HEK293 (cell line): Measurements from ENCODE around the gene PHYHD1.

Experiments
- GFI1B ChIP-seq: fragments of 450-650 bp; formaldehyde crosslinking; IDR thresholded peaks from 2 replicates; pipeline ENCODE4 v1.5.1; 2016; ENCODE audit warnings: missing biosample characterization, missing genetic modification characterization
- GLI4 ChIP-seq: fragments of 450-650 bp; formaldehyde crosslinking; IDR thresholded peaks from 2 replicates; pipeline ENCODE4 v1.5.1; 2016; ENCODE audit warnings: missing biosample characterization, missing genetic modification characterization
- HOXC10 ChIP-seq: sonication (generic); formaldehyde crosslinking; IDR thresholded peaks from 2 replicates; pipeline ENCODE4 v1.8.1; 2023; ENCODE audit warnings: mild to moderate bottlenecking, missing genetic modification reagents
- KLF1 ChIP-seq: fragments of 450-650 bp; formaldehyde crosslinking; IDR thresholded peaks from 2 replicates; pipeline ENCODE4 v1.5.1; 2016; ENCODE audit warnings: missing biosample characterization, missing genetic modification characterization
- KLF10 ChIP-seq: fragments of 450-650 bp; IDR thresholded peaks from 2 replicates; pipeline ENCODE4 v1.5.1; 2018; ENCODE audit warnings: missing biosample characterization, mild to moderate bottlenecking, missing genetic modification characterization
- KLF7 ChIP-seq: fragments of 450-650 bp; formaldehyde crosslinking; IDR thresholded peaks from 2 replicates; pipeline ENCODE4 v1.5.1; 2016; ENCODE audit warnings: missing biosample characterization, missing genetic modification characterization, borderline replicate concordance
- PRDM6 ChIP-seq: fragments of 450-650 bp; formaldehyde crosslinking; IDR thresholded peaks from 2 replicates; pipeline ENCODE4 v1.5.1; 2017; ENCODE audit warnings: missing biosample characterization, missing genetic modification characterization
- SP3 ChIP-seq: fragments of 450-650 bp; formaldehyde crosslinking; IDR thresholded peaks from 2 replicates; pipeline ENCODE4 v1.5.1; 2016; ENCODE audit warnings: missing biosample characterization, missing genetic modification characterization
- ZBTB6 ChIP-seq: fragments of 450-650 bp; formaldehyde crosslinking; IDR thresholded peaks from 2 replicates; pipeline ENCODE4 v1.5.1; 2017; ENCODE audit warnings: missing biosample characterization, missing genetic modification characterization
- ZFP3 ChIP-seq: fragments of 450-650 bp; formaldehyde crosslinking; IDR thresholded peaks from 2 replicates; pipeline ENCODE4 v1.5.1; 2016; ENCODE audit warnings: low read depth, missing biosample characterization, missing genetic modification characterization
- ZNF114 ChIP-seq: fragments of 450-650 bp; formaldehyde crosslinking; IDR thresholded peaks from 2 replicates; pipeline ENCODE4 v1.5.0; 2017; ENCODE audit warnings: missing biosample characterization, missing genetic modification characterization
- ZNF121 ChIP-seq: fragments of 450-650 bp; formaldehyde crosslinking; IDR thresholded peaks from 2 replicates; pipeline ENCODE4 v1.5.1; 2016; ENCODE audit warnings: missing biosample characterization, missing genetic modification characterization
- ZNF175 ChIP-seq: fragments of 450-650 bp; formaldehyde crosslinking; IDR thresholded peaks from 2 replicates; pipeline ENCODE4 v1.5.1; 2016; ENCODE audit warnings: missing biosample characterization, missing genetic modification characterization
- ZNF19 ChIP-seq: fragments of 450-650 bp; formaldehyde crosslinking; IDR thresholded peaks from 2 replicates; pipeline ENCODE4; 2016; ENCODE audit warnings: missing biosample characterization, missing genetic modification characterization, low read depth
- ZNF223 ChIP-seq: fragments of 450-650 bp; formaldehyde crosslinking; IDR thresholded peaks from 2 replicates; pipeline ENCODE4 v1.5.1; 2016; ENCODE audit warnings: missing biosample characterization, missing genetic modification characterization
- ZNF239 ChIP-seq: fragments of 450-650 bp; formaldehyde crosslinking; IDR thresholded peaks from 2 replicates; pipeline ENCODE4 v1.5.1; 2016; ENCODE audit warnings: missing biosample characterization, missing genetic modification characterization
- ZNF24 ChIP-seq: fragments of 450-650 bp; formaldehyde crosslinking; IDR thresholded peaks from 2 replicates; pipeline ENCODE4 v1.5.1; 2016; ENCODE audit warnings: missing biosample characterization, missing genetic modification characterization
- ZNF266 ChIP-seq: fragments of 450-650 bp; formaldehyde crosslinking; IDR thresholded peaks from 2 replicates; pipeline ENCODE4 v1.5.1; 2016; ENCODE audit warnings: missing biosample characterization, missing genetic modification characterization, low read depth
- ZNF324 ChIP-seq: fragments of 450-650 bp; formaldehyde crosslinking; IDR thresholded peaks from 2 replicates; pipeline ENCODE4 v1.5.1; 2016; ENCODE audit warnings: missing biosample characterization, missing genetic modification characterization
- ZNF335 ChIP-seq: fragments of 450-650 bp; formaldehyde crosslinking; conservative IDR thresholded peaks from 2 replicates; pipeline ENCODE4 v1.5.1; 2016; ENCODE audit warnings: missing biosample characterization, missing genetic modification characterization
- ZNF350 ChIP-seq: fragments of 450-650 bp; formaldehyde crosslinking; IDR thresholded peaks from 2 replicates; pipeline ENCODE4 v1.5.0; 2017; ENCODE audit warnings: missing biosample characterization, mild to moderate bottlenecking, missing genetic modification characterization
- ZNF704 ChIP-seq: fragments of 450-650 bp; formaldehyde crosslinking; IDR thresholded peaks from 2 replicates; pipeline ENCODE4 v1.5.1; 2016; ENCODE audit warnings: missing biosample characterization, missing genetic modification characterization
- ZNF785 ChIP-seq: fragments of 450-650 bp; formaldehyde crosslinking; IDR thresholded peaks from 2 replicates; pipeline ENCODE4 v1.5.1; 2016; ENCODE audit warnings: missing biosample characterization, missing genetic modification characterization
- TF ChIP-seq, protein P1 (sequence below): fragments of 450-650 bp; formaldehyde crosslinking; IDR thresholded peaks from 2 replicates; pipeline ENCODE4; 2016; ENCODE audit warnings: missing biosample characterization, missing genetic modification characterization
- TF ChIP-seq, protein P2 (sequence below): fragments of 450-650 bp; formaldehyde crosslinking; conservative IDR thresholded peaks from 2 replicates; pipeline ENCODE4 v1.5.1; 2016; ENCODE audit warnings: low read depth, missing biosample characterization, missing genetic modification characterization
- TF ChIP-seq, protein P3 (sequence below): fragments of 450-650 bp; formaldehyde crosslinking; IDR thresholded peaks from 2 replicates; pipeline ENCODE4 v1.5.1; 2016; ENCODE audit warnings: missing biosample characterization, missing genetic modification characterization

Gene PHYHD1

DNA sequence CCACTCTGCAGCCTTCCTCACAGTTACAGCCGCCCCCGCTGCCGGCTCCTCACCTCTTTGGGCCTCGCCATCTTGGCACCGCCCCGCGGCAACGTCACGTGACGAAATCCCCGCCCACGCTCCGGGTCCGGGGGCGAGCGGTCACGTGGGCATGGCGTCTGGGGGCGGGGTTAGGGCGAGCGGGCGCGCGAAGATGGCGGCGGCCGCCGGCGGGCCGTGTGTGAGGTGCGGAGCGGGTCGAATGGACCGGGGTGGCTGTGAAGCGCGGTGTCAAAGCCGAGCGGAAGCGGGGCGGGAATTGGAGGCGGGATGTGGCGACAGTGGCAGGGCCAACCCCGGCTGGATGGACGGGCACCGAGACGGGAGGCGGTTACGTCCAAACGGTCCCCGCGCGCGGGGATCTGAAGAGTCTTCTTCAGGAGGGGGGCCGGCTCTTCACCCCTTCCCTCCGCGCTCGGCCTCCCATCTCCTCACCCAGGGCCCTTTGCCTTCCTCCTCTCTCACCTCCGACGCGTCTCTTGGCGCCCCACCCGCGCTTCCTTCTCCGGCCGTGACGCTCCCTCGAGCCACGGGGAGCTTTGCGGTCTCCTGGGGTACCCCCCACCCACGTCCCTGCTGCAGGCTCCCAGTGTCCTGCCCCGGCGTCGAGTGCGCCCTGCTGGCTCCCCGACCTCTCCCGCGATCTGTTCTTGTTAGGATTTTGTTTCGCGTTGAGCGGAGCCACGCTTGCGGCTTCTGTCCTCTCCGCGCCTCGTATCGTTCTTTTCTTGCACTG is 26.9 kb downstream of the PHYHD1 start, which contains the start of the genes DOLK and NUP188 (continued):
- peak; percentile 78 for TF ChIP-seq GLI4 (tag by site-specific recombination)
- TF ChIP-seq ZNF350 (tag by site-specific recombination): no peak
- TF ChIP-seq HOXC10 (CRISPR knock-in tag): no peak
- TF ChIP-seq SP3: peak; percentile 96
- TF ChIP-seq, protein P1, sequence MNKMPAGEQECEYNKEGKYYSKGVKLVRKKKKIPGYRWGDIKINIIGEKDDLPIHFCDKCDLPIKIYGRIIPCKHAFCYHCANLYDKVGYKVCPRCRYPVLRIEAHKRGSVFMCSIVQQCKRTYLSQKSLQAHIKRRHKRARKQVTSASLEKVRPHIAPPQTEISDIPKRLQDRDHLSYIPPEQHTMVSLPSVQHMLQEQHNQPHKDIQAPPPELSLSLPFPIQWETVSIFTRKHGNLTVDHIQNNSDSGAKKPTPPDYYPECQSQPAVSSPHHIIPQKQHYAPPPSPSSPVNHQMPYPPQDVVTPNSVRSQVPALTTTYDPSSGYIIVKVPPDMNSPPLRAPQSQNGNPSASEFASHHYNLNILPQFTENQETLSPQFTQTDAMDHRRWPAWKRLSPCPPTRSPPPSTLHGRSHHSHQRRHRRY (tag by site-specific recombination): no peak
- peak; percentile 85 for TF ChIP-seq ZNF785 (tag by site-specific recombination)
- no peak for TF ChIP-seq ZNF19 (tag by site-specific recombination)
- TF ChIP-seq, protein P2, sequence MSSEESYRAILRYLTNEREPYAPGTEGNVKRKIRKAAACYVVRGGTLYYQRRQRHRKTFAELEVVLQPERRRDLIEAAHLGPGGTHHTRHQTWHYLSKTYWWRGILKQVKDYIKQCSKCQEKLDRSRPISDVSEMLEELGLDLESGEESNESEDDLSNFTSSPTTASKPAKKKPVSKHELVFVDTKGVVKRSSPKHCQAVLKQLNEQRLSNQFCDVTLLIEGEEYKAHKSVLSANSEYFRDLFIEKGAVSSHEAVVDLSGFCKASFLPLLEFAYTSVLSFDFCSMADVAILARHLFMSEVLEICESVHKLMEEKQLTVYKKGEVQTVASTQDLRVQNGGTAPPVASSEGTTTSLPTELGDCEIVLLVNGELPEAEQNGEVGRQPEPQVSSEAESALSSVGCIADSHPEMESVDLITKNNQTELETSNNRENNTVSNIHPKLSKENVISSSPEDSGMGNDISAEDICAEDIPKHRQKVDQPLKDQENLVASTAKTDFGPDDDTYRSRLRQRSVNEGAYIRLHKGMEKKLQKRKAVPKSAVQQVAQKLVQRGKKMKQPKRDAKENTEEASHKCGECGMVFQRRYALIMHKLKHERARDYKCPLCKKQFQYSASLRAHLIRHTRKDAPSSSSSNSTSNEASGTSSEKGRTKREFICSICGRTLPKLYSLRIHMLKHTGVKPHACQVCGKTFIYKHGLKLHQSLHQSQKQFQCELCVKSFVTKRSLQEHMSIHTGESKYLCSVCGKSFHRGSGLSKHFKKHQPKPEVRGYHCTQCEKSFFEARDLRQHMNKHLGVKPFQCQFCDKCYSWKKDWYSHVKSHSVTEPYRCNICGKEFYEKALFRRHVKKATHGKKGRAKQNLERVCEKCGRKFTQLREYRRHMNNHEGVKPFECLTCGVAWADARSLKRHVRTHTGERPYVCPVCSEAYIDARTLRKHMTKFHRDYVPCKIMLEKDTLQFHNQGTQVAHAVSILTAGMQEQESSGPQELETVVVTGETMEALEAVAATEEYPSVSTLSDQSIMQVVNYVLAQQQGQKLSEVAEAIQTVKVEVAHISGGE (tag by site-specific recombination): peak; percentile 37; the same call in 1 of the 2 replicates
- no peak for TF ChIP-seq ZNF266 (tag by site-specific recombination)
- TF ChIP-seq, protein P3, sequence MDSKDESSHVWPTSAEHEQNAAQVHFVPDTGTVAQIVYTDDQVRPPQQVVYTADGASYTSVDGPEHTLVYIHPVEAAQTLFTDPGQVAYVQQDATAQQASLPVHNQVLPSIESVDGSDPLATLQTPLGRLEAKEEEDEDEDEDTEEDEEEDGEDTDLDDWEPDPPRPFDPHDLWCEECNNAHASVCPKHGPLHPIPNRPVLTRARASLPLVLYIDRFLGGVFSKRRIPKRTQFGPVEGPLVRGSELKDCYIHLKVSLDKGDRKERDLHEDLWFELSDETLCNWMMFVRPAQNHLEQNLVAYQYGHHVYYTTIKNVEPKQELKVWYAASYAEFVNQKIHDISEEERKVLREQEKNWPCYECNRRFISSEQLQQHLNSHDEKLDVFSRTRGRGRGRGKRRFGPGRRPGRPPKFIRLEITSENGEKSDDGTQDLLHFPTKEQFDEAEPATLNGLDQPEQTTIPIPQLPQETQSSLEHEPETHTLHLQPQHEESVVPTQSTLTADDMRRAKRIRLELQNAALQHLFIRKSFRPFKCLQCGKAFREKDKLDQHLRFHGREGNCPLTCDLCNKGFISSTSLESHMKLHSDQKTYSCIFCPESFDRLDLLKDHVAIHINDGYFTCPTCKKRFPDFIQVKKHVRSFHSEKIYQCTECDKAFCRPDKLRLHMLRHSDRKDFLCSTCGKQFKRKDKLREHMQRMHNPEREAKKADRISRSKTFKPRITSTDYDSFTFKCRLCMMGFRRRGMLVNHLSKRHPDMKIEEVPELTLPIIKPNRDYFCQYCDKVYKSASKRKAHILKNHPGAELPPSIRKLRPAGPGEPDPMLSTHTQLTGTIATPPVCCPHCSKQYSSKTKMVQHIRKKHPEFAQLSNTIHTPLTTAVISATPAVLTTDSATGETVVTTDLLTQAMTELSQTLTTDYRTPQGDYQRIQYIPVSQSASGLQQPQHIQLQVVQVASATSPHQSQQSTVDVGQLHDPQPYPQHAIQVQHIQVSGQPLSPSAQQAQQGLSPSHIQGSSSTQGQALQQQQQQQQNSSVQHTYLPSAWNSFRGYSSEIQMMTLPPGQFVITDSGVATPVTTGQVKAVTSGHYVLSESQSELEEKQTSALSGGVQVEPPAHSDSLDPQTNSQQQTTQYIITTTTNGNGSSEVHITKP (tag by site-specific recombination): peak; percentile 92
- TF ChIP-seq ZNF704 (tag by site-specific recombination): peak; percentile 82; the same call in 1 of the 2 replicates
- TF ChIP-seq KLF1: peak; percentile 82
- TF ChIP-seq ZBTB6: peak; percentile 59; the same call in 1 of the 2 replicates
- no peak for TF ChIP-seq ZNF114 (tag by site-specific recombination)
- TF ChIP-seq ZNF335 (tag by site-specific recombination): peak; percentile 78
- no peak for TF ChIP-seq GFI1B (tag by site-specific recombination)
- peak; percentile 83 for TF ChIP-seq ZNF24 (tag by site-specific recombination)
- peak; percentile 89 for TF ChIP-seq ZNF324
- peak; percentile 90 for TF ChIP-seq KLF10 (tag by site-specific recombination)
- TF ChIP-seq ZFP3 (tag by site-specific recombination): no peak
- no peak for TF ChIP-seq ZNF175 (tag by site-specific recombination)
- peak; percentile 56; the same call in 1 of the 2 replicates for TF ChIP-seq KLF7 (tag by site-specific recombination)
- no peak for TF ChIP-seq ZNF223 (tag by site-specific recombination)
- no peak for TF ChIP-seq ZNF239
- TF ChIP-seq ZNF121 (tag by site-specific recombination): no peak; the same call in 1 of the 2 replicates
- TF ChIP-seq PRDM6 (tag by site-specific recombination): no peak
